Kidney epithelial cell (primary cell): ENCODE measurements around the gene MAP3K20. TPM values are rescaled to one million over a fixed set of nuclear protein-coding genes. Genes with fewer than 3 reads are reported as not detected.

Experiments
- DNase-seq: peaks from one replicate; pipeline ENCODE4 v3.0.0-alpha.2; 2010; ENCODE audit warnings: low read depth
- H3K27me3 ChIP-seq: 2 replicates; pipeline ENCODE4 v1.6.0; 2011; ENCODE audit warnings: low read length; ENCODE audit not compliant: control insufficient read depth, insufficient read depth
- H3K36me3 ChIP-seq: 2 replicates; pipeline ENCODE4 v1.5.1; 2011; ENCODE audit warnings: low read length; ENCODE audit not compliant: control insufficient read depth, insufficient read depth
- H3K4me3 ChIP-seq: 2 replicates; pipeline ENCODE4 v1.5.1; 2011; ENCODE audit warnings: low read depth, mild to moderate bottlenecking, control low read depth, low read length
- total RNA-seq: library from RNA; depleted of rRNA; stranded (reverse); fragments of >200 nt; gene quantifications from 2 replicates; pipeline ENCODE4 v1.2.3, GENCODE V29; 2015
- TF ChIP-seq, protein P1 (sequence below): IDR thresholded peaks from 2 replicates; pipeline ENCODE4 v1.5.1; 2011; ENCODE audit warnings: mild to moderate bottlenecking, moderate library complexity, low read length, control low read depth, inconsistent platforms; ENCODE audit not compliant: insufficient read depth, poor library complexity, severe bottlenecking

The MAP3K20 gene
- total RNA-seq, 1 donor from 2014 or later, result 18.9 TPM

DNA sequence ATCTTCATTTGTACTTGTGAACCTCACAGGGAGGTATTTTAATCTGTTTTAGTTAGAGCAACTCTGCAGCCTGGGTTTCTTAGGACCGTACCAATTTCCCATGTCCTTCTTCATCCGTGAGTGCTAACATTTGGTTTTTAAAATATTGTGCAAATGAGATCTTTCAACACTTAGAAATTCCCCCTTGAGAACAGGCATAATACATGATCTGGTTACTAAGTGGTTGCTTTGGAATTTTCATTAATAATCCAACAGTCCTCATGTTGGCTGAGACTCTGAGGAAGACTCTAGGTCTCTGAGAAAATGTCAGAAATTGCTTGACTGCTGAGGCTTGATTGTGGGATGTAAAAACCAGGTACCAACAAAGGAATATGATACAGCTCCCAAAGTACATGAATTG, 153.4 kb downstream of the MAP3K20 start:
- no peak for DNase-seq
- TF ChIP-seq, protein P1, sequence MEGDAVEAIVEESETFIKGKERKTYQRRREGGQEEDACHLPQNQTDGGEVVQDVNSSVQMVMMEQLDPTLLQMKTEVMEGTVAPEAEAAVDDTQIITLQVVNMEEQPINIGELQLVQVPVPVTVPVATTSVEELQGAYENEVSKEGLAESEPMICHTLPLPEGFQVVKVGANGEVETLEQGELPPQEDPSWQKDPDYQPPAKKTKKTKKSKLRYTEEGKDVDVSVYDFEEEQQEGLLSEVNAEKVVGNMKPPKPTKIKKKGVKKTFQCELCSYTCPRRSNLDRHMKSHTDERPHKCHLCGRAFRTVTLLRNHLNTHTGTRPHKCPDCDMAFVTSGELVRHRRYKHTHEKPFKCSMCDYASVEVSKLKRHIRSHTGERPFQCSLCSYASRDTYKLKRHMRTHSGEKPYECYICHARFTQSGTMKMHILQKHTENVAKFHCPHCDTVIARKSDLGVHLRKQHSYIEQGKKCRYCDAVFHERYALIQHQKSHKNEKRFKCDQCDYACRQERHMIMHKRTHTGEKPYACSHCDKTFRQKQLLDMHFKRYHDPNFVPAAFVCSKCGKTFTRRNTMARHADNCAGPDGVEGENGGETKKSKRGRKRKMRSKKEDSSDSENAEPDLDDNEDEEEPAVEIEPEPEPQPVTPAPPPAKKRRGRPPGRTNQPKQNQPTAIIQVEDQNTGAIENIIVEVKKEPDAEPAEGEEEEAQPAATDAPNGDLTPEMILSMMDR, result no peak

GRCh38 chr2:173230181-173230580, 154.5 kb downstream of the MAP3K20 start:
- Histone ChIP-seq H3K36me3 (no peaks in the 10 kb centered on the region), H3K4me3 (no peak overlapping the region), H3K27me3 (no peaks in the 10 kb centered on the region)
- TF ChIP-seq, protein P1, result no peak
- no peak for DNase-seq

More for the DNA sequence above, 153.4 kb downstream of the MAP3K20 start:
- no peaks in the 10 kb centered on the region for H3K27me3 ChIP-seq
- H3K4me3 ChIP-seq, result no peak overlapping the region
- no peaks in the 10 kb centered on the region for H3K36me3 ChIP-seq

- TF ChIP-seq, protein P1, result no peak
- H3K4me3 ChIP-seq, result no peak overlapping the region
- DNase-seq, result no peak
- no peaks in the 10 kb centered on the region for H3K36me3 ChIP-seq
- no peaks in the 10 kb centered on the region for H3K27me3 ChIP-seq
These were observed 155.4 kb downstream of the MAP3K20 start for GRCh38 chr2:173231042-173231441.

DNA sequence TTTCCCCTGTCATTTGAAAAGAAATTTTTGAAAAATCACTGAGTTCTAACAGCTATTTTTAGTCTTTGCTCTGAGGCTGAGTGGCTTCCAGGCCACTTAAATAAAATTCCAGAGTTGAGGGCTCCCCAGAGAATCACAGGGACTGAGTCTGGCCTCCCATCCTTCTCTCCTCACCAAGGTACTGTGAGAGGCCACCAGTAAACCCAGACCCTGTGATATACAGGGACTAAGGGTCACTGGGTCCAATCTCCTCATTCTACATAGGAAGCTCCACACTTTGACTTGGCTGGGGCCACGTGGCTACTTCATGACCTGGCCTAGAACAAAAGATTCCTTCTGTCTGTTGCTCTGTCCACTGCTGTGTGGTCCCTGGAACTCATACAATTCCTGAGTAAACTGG, 155.8 kb downstream of the MAP3K20 start:
- Histone ChIP-seq H3K27me3 (no peaks in the 10 kb centered on the region), H3K4me3 (no peak overlapping the region), H3K36me3 (no peaks in the 10 kb centered on the region)
- TF ChIP-seq, protein P1, result no peak
- no peak for DNase-seq

GRCh38 chr2:173232956-173233744, 157.5 kb downstream of the MAP3K20 start:
- TF ChIP-seq, protein P1, result no peak
- no peak overlapping the region for H3K4me3 ChIP-seq
- no peaks in the 10 kb centered on the region for H3K27me3 ChIP-seq
- no peaks in the 10 kb centered on the region for H3K36me3 ChIP-seq
- DNase-seq, result no peak
